HG02623 (cell line): ENCODE results near the gene LAMB2.
A peak's percentile ranks its signal among the peaks of the same experiment; 100 is the strongest.

Experiments
- ATAC-seq: cut with Tn5 transposase; IDR thresholded peaks from one replicate; pipeline ENCODE4 v1.9.1; 2021; ENCODE audit warnings: moderate library complexity; ENCODE audit not compliant: unreplicated experiment

Gene LAMB2

DNA sequence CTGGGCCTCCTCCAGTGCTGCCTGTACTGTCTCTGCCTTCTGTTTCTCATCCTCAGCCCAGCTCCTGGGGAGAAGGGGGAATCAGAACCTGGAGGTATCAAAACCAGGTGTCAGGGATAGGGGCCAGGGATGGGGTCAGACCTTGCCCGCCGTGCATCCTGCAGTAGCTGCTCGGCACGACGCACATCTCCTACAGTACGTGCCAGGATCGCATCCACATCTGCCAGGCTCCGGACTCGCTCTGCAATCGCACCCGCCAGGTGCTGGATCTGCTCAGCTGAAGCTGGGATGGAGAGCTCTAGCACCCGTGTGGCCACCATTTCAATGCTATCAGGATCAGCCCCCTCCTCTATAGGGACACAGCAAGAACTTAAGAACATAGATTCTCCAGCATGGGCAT, 10.8 kb downstream of the LAMB2 start:
- ATAC-seq = no peak

DNA sequence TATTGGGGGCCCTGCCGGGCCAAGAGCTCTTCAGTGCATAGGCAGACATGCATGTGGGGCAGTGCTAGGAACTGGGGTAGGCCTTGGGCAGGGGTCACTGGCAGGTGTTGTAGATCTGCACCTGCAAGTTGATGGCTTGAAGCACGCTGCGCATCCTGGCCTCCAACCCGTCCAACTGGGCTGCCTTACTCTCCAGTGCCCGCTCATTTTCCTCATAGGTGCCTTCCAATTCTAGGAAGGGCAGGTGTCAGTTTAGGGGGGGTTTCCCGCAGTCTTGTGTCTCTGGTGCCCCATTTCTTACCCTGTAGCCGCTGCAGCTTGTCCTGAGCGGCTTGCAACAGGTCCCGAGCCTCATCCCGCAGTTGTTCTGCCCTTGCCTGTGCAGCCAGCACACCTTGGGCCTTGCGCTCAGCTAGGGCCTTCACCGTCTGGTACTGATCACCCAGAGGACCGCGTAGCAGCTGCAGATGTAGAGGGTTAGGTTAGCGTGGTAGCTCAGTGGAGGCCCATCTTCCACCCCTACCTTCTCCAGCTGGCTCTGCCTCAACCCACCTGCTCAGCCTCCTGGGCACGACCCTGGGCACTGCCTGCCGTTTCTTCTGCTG, 11.6 kb downstream of the LAMB2 start:
- ATAC-seq = no peak

DNA sequence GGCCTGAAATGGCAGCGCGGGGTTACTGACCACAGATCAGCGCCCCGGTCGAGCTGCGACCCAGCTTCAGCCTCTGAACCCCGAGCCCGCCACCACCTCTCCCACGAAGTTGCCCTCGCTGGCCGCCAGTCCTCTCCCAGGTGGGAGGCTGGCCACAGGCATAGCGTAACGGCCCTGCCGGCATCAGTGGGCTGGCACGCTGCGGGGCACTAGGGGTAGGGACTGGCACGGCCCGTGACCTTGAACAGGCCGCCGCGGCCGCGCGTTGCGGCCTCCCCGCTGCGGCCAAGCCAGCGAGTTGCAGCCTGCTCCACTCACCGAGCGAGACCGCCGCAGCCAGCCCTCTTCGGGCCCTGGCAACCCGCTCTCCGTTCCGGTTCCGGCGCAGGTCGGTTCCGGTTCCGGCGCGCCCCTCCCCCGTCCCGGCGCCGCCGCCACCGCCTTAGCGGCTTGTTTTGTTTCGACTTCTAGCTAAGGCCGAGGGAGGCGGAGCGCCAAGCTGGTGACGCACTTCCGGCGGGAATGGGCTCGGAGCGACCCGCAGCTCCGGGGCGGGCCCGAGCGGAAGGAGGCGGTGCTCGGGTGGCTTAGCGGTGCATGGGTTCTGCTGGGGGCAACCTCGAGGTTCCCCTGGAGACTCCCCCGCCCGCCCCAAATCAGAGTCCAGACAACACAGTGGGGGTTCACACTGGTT, 12.3 kb downstream of the LAMB2 start, which contains the start of gene USP19:
USP19 (minus strand) TSS at position 386 of the 694 bp plus-strand sequence. CDS start 1,678 bp downstream, outside the sequence.
- peak; percentile 88 for ATAC-seq

GRCh38 chr3:49120096-49120437, 12.8 kb downstream of the LAMB2 start:
- ATAC-seq = no peak

DNA sequence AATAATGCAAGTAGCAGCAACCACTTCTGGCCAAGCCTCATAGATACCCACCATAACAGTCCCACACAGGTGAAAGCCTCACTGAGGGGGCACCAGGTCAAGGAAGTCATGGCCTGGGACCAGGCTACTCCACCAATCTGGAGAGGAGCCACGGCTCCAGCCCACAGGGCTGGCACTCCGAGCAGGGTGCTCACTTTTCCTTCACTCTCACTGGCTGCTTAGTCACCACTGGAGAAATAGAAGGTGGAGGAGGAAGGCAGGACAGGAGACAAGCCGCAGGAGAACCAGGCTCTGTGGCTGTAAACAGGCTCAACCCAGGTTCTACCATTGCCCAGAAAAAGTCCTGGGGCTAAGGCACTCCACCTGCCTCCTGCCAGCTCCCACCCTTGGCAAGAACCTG, 13.4 kb downstream of the LAMB2 start:
- ATAC-seq = no peak

- no peak for ATAC-seq
These were observed 13.8 kb downstream of the LAMB2 start for GRCh38 chr3:49119036-49119435.

DNA sequence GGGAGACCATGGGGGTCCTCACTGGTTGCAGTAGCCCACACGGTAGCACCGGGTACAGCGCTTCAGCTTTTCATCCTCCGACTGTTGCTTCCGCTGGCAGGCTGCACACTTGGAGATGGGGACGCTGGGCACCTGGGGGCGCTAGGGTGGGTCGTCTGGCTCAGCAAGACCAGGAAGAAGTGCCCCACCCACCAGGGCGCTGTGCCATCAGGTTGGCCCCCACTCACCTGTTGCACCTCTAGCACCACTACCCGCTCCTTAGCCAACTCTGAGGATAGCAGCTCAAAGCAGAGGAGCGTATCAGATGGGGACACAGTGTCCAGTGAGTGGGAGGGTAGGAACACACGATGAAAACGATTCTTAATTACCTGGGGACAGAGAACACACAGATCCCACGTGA, 20.6 kb downstream of the LAMB2 start:
- ATAC-seq = no peak

DNA sequence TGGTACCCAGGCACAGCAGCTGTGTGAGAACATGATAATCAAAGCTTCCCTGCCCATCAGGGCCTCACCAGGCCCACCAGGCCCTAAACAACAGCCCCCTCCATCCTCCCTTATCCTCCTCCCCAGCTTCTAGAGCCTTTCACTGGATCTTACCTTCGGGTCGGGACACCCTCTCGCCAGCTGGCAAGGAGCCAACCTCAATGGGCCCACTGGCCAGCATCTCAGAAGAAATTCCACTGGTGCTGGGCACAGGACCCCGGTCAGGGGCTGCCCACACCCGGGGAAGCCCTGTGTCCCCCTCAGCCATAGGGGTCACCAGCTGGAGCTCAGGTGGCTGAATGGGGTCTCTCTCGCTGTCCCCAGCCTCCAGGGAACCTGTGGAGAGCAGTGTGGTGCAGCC, 21.5 kb downstream of the LAMB2 start:
- no peak for ATAC-seq

- ATAC-seq = no peak
These were observed 22.1 kb downstream of the LAMB2 start for GRCh38 chr3:49110780-49111179.

DNA sequence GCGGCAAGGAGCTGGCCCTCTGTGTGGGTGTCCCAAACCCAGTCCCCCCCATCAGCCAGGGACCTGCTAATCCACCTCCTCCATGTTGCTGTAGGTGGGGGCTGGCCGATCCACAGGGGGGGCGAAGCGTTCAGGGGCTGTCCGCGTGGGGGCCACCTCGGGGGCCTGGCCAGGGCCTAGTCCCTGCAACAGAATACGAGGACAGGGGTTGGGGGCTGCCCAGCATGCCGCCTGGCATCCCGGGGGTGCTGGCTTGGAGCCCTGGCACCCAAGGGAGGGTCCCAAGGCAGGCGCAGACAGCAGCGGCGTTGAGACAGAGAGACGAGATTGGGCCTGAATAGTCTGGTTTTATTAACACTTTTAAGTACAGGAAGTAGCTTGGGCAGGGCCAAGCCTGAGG, 24.5 kb downstream of the LAMB2 start:
- no peak for ATAC-seq

- peak; percentile 95 for ATAC-seq
These were observed 28.2 kb downstream of the LAMB2 start, which contains the start of gene QARS1 for GRCh38 chr3:49104427-49105291. TSS of gene QARS1 (minus strand) at chr3:49104757. CDS start at chr3:49104733, 24 bp downstream.

DNA sequence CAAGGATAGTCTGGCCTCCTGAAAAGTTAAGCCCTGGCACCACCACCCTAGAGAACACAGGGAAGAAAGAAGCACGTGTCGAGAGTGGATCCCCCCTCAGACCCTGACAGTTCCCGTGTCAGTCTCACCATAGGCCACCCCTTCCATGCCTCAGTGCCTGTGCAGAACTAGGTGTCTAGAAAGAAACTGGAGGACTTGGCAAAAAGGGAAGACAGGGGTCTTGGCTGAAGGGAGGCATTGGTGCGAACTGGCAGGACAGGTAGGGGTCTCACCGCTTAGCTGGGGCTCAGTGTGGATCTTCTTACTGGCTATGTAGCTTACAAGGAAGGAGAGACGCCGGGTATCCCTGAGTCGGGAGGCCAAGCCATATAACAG, 28.8 kb downstream of the LAMB2 start:
- ATAC-seq = no peak

DNA sequence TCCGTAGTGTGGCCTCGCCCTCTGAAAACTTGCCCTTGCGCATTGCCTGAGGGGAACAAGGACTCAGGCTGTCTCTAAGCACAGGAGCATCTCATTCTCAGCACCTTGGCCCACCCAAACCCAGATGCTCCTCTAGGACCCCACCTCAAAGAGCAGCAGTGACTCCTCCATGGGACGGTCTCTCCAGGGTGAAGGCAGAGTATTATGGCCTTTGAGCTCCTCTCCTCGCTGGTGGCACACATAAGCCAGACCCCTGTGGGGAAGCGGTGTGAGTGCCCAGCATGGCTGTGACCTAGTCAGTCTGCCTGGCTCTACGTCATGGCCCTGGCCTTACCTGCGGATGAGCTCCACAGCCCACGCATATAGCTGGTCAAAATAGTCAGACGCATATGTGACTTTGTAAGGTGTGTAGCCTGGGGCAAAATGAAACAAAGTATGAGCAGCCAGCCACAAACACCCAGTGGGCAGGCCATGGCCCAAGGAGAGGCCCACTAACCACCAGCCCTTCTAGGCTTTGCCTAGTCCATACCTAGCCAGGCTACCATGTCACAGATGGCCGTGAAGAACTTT, 32.7 kb downstream of the LAMB2 start:
- ATAC-seq = no peak

GRCh38 chr3:49098910-49099630, 33.8 kb downstream of the LAMB2 start:
- no peak for ATAC-seq

- no peak for ATAC-seq
These were observed 34.4 kb downstream of the LAMB2 start for GRCh38 chr3:49098429-49098828.

- peak; percentile 65 for ATAC-seq
These were observed 38.7 kb downstream of the LAMB2 start, which contains the start of gene QRICH1 for GRCh38 chr3:49093853-49094767. TSS of gene QRICH1 (minus strand) at chr3:49094071. CDS start at chr3:49077017, 17,054 bp downstream.

DNA sequence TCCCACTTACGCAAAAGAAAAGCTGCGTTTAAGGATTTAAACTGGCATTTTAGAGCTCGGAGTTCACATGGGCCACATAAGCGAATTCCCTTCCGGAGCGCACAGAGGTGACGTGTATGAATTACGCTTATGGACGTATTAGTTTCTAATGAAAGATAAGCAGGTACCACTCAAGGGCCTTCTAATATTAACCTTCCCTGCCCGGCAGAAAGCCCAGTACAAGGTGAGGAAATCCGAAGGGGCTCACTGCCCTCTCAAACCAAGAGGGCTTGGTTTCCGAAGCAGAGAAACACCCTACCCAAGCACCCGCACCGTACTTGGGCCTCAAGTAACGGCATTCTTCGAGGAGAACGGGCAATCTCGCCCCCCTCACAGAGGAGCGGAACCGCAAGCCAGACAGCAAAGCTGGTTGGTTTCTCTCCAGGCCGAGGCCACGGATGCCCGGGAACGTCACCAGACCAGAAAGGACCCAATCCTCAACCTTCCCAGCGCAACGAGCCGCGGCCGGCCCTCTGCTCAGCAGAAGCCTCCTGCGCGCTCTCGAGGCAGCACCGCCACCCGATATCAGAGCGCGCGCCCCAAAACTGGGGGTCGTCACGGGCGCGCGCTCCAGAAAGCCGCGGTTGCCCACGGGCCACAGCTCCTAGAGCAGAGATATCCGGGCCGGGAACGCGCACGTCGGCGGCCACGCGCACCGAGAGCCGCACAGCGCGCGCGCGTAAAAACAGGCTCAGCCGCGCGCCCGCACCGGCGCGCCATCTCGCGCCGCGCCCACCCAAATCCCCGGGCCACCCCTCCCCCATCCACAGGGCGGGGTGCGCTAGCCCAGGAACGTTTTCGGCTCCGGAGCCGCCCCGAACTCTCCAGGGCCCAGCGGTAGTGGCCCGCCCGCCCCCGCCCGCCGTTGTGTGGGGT, 39.7 kb downstream of the LAMB2 start:
- ATAC-seq = peak; percentile 33

GRCh38 chr3:49081429-49081828, 51.4 kb downstream of the LAMB2 start:
- no peak for ATAC-seq

- ATAC-seq = no peak
These were observed 53.6 kb downstream of the LAMB2 start for GRCh38 chr3:49079270-49079669.
